ENCODE data around the gene HNRNPCL2.
"Not testable (repeated sequence)": the region's sequence is repeated elsewhere in the genome, so short reads cannot be mapped to it uniquely, and the experiment has no call there.

DNA sequence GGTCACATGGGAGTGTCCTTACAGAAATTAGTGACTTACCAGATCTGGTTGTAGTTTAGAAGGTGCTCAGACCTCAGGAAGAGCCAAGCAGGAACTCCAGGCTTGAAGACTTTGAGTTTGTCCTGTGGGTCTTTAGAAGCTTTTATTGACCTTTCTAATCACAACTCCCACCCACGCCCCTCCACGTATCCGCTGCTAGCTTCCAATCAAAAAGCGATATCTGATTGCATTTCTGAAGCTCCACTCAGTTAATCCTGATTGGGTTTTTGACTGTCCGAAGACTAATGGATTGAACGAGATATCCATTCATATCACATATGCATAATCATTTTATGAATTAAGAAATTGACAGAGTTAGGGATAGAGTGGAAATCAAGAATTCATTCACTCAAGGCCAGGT is at the start of gene HNRNPCL2:
- TF ChIP-seq, protein P1, sequence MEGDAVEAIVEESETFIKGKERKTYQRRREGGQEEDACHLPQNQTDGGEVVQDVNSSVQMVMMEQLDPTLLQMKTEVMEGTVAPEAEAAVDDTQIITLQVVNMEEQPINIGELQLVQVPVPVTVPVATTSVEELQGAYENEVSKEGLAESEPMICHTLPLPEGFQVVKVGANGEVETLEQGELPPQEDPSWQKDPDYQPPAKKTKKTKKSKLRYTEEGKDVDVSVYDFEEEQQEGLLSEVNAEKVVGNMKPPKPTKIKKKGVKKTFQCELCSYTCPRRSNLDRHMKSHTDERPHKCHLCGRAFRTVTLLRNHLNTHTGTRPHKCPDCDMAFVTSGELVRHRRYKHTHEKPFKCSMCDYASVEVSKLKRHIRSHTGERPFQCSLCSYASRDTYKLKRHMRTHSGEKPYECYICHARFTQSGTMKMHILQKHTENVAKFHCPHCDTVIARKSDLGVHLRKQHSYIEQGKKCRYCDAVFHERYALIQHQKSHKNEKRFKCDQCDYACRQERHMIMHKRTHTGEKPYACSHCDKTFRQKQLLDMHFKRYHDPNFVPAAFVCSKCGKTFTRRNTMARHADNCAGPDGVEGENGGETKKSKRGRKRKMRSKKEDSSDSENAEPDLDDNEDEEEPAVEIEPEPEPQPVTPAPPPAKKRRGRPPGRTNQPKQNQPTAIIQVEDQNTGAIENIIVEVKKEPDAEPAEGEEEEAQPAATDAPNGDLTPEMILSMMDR (CRISPR knock-in tag; IDR thresholded peaks at IDR 0.05), result not testable (repeated sequence)
- TF ChIP-seq SP1 (IDR thresholded peaks at IDR 0.05); SP1 (CRISPR knock-in tag; IDR thresholded peaks at IDR 0.05); TEAD2 (CRISPR knock-in tag; IDR thresholded peaks at IDR 0.05); JARID2 (CRISPR knock-in tag; IDR thresholded peaks at IDR 0.05; ENCODE audit: insufficient replicate concordance); POLR2A (IDR thresholded peaks at IDR 0.05; ENCODE audit: insufficient read depth in 1 of 2, low read depth in 2 of 2, low read length in 2 of 2); NR1H2 (CRISPR knock-in tag; IDR thresholded peaks at IDR 0.05; ENCODE audit: borderline replicate concordance, low read depth); ZNF776 (CRISPR knock-in tag; IDR thresholded peaks at IDR 0.05); ZNF558 (CRISPR knock-in tag; IDR thresholded peaks at IDR 0.05; ENCODE audit: borderline replicate concordance); PTBP1 (IDR thresholded peaks at IDR 0.05; ENCODE audit: low read depth, low read length, poor library complexity, severe bottlenecking); PHB2 (IDR thresholded peaks at IDR 0.05; ENCODE audit: partially characterized antibody): not testable (repeated sequence)
- TF ChIP-seq, protein P2, sequence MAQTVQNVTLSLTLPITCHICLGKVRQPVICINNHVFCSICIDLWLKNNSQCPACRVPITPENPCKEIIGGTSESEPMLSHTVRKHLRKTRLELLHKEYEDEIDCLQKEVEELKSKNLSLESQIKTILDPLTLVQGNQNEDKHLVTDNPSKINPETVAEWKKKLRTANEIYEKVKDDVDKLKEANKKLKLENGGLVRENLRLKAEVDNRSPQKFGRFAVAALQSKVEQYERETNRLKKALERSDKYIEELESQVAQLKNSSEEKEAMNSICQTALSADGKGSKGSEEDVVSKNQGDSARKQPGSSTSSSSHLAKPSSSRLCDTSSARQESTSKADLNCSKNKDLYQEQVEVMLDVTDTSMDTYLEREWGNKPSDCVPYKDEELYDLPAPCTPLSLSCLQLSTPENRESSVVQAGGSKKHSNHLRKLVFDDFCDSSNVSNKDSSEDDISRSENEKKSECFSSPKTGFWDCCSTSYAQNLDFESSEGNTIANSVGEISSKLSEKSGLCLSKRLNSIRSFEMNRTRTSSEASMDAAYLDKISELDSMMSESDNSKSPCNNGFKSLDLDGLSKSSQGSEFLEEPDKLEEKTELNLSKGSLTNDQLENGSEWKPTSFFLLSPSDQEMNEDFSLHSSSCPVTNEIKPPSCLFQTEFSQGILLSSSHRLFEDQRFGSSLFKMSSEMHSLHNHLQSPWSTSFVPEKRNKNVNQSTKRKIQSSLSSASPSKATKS (CRISPR knock-in tag; IDR thresholded peaks at IDR 0.05), result not testable (repeated sequence)
- TF ChIP-seq, protein P3, sequence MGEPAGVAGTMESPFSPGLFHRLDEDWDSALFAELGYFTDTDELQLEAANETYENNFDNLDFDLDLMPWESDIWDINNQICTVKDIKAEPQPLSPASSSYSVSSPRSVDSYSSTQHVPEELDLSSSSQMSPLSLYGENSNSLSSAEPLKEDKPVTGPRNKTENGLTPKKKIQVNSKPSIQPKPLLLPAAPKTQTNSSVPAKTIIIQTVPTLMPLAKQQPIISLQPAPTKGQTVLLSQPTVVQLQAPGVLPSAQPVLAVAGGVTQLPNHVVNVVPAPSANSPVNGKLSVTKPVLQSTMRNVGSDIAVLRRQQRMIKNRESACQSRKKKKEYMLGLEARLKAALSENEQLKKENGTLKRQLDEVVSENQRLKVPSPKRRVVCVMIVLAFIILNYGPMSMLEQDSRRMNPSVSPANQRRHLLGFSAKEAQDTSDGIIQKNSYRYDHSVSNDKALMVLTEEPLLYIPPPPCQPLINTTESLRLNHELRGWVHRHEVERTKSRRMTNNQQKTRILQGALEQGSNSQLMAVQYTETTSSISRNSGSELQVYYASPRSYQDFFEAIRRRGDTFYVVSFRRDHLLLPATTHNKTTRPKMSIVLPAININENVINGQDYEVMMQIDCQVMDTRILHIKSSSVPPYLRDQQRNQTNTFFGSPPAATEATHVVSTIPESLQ (CRISPR knock-in tag; conservative IDR thresholded peaks at IDR 0.05), result not testable (repeated sequence)
